Measurements from ENCODE around the gene CSRNP3.

GRCh38 chr2:165634282-165634681 is 164.8 kb downstream of the CSRNP3 start:
- TF ChIP-seq POLR2A (IDR thresholded peaks at IDR 0.05; ENCODE audit: low read depth, low read length) (no peak), POLR2AphosphoS5 (IDR thresholded peaks at IDR 0.05; ENCODE audit: low read depth, low read length) (no peak), TAF1 (IDR thresholded peaks at IDR 0.05; ENCODE audit: borderline replicate concordance, low read depth, low read length) (no peak)
